ENCODE data around the gene DOHH. TPM values are rescaled to one million over a fixed set of nuclear protein-coding genes. Genes with fewer than 3 reads are reported as not detected.

DOHH gene
- polyA plus RNA-seq, 12 donors: 3.8 to 15.8 (median 5.0) TPM; not detected in 1

DNA sequence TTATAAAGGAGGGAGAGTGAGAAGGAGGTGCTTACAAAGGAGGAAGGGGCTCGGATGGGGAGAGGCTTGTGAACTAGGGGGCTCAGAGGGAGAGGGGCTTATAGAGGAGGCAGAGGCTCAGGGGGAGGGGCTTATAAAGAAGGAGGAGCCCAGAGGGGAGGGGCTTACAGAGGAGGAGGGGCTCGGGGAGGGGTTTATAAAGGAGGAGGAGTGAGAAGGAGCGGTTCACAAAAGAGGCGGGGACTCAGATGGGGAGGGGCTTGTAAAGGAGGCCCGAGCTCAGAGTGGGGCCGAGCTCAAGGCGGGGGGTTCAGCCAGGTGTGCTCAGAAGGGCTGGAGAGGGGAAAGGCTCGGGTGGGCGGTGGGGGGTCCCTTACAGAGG, 20.6 kb downstream of the DOHH start:
- no peak for DNase-seq

DNA sequence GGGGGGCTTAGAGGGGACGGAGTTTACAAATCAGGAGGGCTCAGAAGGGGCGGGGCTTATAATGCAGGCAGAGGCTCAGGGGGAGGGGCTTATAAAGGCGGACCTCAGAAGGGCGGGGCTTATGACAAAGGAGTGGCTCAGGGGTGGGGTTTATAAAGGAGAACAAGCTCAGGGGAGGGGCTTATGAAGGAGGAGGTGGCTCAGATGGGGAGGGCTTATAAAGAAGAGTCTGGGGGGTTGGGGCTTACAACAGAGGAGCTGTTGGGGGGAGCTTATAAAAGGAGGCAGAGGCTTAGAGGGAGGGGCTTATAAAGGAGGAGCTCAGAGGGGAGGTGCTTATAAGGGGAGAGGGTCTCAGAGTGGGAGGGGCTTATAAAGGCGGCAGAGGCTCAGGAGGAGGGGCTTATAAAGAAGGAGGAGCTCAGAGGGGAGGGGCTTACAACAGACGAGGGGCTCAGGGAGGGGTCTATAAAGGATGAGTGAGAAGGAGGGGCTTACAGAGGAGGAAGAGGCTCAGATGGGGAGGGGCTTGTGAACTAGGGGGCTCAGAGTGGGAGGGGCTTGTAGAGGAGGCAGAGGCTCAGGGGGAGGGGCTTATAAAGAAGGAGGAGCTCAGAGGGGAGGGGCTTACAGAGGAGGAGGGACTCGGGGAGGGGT, 21.2 kb downstream of the DOHH start:
- DNase-seq: no peak

DNA sequence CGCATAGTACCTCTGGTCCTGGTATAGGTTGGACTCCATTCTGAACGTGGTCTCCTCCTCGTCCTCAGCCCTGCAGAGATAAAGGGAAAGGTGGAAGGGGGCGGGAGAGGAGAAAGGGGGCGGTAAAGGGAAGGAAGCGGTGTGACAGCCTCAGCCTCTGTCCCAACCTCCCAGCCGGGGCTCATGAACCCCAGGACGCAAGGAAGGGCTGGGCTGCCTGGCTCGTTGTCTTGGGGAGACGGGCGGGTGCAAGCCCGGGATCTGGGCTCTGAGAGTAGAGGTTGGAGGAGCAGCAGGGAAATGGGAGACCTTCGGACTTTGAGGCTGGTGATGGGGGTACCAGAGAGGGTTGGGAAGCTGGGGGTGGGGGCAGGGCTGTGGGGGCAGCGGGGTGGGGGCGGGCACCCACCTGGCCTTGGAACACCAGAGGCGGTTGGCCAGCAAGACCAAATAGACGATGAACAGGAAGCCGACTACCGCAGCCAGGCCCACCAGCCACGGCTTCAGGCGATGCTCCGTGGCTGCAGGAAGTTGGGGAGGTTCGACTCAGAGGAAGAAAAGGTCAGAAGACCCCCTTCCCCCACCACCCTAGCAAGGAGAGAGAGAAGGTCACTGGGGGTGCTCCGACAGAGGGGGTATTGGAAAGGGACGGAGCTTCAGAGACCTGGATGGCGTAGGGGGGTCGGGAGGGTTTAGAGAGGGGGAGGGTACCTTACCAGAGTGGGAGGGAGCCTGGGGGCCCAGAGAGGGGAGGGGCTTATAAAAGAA, 21.9 kb downstream of the DOHH start:
- no peak for DNase-seq

DNA sequence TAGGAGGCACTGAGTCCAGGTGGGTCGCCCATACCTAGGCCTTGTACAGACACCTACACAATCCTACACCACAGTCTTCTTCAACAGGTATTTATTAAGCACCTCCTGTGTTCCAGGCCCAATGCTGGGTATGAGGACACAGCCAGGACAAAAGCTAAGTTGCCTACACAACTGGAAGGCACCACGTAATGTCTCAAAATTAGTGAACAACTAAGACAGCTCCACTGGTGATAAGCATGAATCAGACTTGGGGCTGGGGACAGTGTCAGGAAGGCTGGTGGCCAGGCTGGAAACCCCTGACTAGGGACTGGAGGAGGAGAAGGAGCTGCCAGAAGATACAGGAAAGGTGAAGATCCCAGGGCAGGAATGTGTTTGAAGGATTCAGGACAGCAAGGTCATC, 22.5 kb downstream of the DOHH start:
- DNase-seq: no peak

DNA sequence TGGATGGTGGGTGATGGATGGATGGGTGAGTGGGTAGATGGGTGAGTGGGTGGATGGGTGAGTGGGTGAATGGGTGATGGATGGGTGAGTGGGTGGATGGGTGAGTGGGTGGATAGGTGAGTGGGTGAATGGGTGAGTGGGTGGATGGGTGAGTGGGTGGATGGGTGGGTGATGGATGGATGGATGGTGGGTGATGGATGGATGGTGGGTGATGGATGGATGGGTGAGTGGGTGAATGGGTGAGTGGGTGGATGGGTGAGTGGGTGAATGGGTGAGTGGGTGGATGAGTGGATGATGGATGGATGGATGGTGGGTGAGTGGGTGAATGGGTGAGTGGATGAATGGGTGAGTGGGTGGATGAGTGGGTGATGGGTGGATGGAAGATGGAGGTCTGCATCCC, 23.0 kb downstream of the DOHH start:
- DNase-seq: no peak

DNA sequence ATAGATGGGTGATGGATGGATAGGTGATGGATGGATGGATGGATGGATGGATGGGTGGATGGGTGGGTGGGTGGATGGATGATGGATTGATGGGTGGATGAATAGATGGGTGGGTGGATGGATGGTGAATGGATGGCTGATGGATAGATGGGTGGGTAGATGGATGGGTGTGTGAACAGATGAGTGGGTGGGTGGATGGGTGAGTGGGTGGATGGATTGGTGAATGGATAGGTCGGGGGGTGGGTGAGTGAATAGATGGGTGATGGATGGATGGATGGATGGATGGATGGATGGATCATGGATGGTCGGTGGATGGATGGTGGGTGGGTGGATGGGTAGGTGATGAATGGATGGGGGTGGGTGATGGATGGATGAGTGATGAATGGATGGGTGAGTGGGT, 23.6 kb downstream of the DOHH start:
- no peak for DNase-seq

DNA sequence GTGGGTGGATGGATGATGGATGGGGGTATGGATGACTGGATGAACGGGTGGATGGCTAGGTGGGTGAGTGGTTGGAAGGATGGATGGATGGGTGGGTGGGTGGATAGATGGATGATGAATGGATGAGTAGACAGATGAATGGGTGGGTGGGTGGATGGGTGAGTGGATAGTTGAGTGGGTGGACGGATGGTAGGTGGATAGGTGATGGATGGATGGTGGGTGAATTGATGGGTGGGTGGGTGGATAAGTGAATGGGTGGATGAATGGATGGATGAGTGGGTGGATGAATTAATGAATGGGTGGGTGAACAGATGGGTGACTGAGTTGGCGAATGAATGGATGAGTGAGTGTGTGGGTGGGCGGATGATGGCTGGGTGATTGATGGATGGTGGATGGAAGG, 25.0 kb downstream of the DOHH start:
- no peak for DNase-seq

DNA sequence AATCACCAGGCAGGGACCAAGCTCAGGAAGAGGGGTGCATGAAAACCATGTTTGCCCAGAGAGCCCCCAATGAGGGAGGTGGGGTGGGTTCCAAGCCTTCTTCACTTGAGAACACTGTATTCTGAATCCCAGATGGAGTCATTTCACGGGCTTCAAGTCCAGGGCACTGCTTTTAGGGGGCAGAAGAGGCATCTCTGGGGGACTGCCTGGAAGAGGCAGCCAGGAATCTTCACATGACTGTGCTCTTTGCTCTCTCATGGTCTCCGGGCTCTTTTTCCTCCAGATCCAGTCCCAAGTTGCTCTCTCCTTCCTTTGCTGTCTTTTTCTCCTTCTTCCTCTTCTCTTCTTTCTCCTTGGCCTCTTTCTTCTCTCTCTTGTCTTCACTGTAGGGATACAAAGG, 25.9 kb downstream of the DOHH start:
- DNase-seq: no peak

DNA sequence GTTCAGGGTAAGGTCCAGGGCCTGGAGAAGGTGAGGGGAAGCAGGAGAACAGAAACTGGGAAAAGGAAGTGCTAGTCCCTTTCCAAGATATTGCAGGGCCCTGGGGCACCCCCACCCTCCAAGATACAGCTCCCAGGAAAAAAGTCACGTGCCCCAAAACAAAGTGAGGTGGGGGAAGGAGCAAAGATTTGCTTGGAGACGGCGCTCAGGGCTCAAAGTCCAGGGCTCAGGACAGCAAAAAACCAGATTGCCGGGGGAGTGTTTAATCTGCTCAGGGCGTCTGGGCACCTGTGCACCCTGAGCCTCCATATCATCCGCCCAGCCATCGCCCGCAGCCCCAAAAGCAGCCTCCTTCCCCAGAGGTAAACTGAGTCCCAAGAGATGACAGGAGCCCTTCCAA, 26.5 kb downstream of the DOHH start:
- no peak for DNase-seq

DNA sequence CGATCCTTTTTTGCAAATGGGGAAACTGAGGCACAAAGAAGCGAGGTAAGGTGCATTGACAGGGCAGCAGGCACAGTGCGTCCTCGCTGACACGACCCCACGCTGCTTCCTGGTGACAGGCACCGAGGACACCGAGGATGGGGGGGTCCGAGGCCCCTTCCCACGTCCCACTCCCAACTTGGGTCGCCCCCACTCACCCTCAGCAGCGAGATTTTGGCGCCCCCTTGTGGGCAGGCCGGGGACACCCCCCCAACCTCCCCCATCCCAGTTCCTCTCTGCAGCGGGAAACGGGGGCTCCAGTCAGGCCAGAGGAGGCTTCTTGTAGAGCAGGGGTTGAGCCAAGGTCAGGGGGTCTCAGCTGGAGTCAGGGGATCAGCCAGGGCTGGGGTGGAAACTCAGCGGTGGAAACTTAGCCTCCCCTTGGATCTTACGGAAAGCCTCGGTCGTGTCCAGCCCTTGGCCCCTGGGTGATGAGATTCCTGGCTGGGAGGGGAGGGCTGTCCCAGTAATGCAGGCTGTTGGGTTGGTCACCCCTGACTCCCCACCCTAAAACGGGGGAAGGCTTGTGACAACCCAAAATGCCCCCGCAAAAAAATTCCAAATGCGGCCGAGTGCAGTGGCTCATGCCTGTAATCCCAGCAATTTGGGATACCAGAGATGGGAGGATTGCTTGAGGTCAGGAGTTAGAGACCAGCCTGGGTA, 28.4 kb downstream of the DOHH start:
- DNase-seq: no peak

DNA sequence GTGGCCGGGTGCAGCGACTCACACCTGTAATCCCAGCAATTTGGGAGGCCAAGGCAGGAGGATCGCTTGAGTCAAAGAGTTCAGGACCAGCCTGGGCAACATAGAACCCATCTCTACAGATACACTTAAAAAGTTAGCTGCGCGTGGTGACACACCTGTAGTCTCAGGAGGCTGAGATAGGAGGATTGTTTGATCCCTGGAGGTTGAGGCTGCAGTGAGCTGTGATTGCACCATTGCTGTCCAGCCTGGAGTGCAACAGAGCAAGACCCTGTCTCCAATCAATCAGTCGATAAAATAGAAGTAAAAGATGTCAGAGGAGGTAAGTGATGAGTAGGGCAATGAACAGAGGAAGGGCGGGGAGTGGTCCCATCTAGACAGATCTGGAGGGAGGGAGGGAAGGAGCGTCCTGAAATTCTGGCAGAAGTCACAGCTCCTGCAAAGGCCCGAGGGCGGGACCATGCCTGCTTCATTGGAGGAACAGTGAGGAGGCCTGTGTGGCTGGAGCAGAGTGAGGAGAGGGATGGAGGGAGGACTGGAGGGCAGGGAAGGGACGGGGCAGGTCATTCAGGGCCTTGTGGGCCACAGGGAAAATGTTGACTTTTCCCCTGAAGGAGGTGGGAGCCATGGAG, 29.9 kb downstream of the DOHH start:
- no peak for DNase-seq

DNA sequence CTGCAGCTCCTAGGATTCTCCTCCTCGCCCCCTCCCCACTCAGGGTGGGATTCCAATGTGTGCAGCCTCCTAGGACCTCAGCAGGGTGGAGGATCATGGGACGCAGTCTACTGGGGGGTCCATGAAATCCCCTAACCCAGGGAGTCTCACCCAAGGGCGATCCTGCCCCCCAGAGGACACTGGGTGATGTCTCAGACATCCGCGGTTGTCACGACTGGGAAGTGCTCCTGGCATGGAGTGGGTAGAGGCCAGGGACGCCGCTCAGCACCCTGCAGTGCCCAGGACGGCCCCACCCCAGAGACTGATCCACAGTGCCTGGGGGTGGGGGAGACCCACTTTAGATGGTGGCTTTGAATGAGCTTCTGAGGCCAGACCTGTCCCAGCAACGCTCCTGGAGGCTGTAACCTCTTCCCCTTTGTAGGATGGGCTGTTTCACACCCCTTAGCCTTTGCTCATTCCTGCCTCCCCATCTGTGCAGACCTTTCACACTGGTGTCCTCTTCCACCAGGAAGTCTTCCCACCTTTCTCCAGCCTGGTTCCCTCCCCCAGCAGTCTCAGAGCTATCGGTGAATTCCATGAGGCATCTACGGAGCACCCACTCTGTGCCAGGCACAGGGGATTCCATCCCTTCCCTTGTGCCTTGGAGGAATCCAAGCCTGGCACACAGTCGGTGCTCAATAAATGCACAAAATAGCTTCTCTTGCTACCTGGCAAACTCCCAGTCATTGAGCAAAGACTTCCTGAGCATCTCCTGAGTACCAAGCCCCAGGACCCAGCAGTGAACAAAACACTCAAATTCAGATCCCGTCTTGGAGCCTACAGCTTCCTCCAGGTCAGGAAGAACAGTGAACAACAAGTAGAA, 30.6 kb downstream of the DOHH start:
- DNase-seq: no peak

DNA sequence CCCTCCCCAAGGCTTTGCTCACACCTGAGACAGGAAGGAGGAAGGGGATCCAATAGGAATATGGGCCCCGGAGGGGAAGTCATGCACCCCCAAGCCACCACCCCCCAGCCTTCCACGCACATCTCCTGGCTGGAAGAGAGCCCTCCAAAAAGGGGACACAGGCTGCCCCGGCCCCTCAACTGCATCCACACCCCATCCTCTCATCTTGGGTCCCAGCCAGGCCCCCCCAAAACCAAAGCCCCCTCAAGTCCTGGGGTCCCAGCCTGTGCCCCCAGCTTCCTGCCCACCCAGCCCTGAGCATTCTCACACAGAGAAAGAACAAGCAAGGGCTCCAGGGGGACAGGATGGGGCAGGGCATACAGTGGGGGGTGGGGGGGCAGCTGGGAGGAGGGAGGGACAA, 32.3 kb downstream of the DOHH start:
- DNase-seq: no peak

DNA sequence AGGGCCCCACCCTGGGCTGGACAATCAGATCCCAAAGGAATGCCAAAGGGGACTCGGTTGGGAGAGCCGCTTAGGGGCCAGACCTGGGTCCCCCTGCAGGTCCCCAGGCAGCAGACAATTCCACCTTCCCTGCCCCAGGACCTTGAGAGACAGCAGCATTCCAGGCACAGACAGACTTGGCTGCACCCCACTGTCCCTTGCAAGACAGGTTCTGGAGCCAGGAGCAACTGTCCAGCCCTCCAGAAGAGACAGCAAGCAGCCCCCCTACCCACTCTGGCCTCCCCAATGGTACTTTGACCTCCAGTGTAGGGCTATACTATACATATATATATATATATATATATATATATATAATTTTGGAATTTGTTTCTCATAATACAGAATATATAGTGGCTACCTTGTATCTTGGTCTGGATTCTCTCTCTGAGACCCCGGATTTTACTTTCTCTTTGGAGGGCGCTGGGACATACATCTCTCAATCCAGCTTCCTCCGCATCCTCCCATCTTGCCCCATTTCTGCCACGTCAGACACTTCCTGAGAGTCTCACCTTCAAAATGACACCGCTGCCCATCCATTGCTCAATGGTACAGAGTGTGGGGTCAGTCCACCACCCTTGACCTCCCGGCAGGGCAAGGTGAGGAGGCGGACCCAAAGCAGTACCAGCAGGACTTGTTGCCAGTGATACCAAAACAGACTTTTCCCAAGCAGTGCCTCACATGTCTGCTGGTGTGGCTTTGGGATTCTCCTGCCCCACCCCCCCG, 32.9 kb downstream of the DOHH start:
- DNase-seq: no peak

DNA sequence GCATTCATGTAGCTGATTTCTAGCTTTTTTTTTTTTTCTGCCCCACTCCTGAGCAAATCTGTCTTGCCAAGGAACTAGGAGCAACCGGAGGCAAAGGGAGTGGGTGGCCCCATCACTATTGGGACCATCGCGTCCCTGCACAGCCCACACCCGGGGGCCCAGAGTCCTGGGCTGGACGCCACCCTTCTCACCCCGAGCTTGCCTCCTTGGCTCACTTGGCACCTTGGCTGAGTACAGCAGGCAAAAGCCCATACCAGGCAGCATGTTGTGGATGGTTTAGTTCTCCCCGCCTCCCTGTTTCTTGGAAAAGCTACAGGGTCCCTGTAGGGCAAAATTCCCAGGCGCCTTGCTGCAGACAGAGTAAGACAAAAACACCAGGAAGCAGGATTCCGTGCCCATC, 33.8 kb downstream of the DOHH start:
- DNase-seq: no peak

DNA sequence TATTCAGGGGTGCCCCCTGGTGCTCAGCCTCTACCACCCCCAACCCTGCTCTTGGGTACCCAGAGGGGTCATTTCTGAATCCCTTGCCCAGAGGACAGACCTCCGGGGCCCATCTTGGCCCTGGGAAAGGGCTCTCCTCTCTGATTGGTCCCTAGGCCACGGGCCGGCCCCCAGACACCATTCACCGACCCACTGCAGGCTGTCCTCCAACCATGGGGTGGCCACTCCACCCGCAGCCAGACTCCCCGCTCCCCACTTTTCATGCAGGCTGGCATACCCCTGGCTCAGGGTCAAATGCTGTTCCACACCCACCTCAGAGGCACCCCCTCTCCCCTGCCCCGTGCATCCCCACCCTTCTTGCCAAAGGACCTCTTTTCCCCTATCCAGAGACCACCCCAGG, 34.9 kb downstream of the DOHH start:
- DNase-seq: no peak

DNA sequence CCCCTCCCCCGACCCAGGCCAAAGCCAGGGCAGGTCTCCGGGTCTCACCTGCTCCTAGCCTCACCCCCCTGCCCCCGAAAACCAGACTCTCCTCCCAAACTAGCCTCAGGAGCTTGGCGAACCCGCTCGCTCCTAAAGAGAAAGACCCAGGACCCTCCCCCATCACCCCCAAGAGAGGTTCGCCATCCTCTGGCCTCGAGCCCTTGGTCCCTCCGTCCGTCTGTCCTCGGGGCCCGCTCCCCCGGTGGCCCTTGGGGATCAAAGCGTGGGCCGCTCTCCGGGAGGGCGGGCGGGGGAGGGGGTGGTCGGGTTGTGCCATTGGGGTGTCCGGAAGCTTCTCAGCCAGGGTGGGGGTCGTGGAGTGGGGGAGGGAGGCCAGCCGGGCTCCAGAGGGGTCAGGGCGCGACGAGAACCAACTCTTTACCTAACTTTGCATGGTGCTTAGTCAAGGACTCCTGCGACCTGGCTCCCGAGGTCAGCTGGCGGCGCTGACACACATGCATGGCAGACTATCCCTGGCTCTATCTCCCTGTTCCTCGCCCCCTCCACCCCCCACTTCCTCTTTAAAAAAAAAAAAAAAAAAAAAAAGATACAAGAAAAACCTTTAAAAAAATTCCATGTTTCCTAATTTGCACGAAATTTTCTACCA, 35.8 kb downstream of the DOHH start:
- DNase-seq: no peak

DNA sequence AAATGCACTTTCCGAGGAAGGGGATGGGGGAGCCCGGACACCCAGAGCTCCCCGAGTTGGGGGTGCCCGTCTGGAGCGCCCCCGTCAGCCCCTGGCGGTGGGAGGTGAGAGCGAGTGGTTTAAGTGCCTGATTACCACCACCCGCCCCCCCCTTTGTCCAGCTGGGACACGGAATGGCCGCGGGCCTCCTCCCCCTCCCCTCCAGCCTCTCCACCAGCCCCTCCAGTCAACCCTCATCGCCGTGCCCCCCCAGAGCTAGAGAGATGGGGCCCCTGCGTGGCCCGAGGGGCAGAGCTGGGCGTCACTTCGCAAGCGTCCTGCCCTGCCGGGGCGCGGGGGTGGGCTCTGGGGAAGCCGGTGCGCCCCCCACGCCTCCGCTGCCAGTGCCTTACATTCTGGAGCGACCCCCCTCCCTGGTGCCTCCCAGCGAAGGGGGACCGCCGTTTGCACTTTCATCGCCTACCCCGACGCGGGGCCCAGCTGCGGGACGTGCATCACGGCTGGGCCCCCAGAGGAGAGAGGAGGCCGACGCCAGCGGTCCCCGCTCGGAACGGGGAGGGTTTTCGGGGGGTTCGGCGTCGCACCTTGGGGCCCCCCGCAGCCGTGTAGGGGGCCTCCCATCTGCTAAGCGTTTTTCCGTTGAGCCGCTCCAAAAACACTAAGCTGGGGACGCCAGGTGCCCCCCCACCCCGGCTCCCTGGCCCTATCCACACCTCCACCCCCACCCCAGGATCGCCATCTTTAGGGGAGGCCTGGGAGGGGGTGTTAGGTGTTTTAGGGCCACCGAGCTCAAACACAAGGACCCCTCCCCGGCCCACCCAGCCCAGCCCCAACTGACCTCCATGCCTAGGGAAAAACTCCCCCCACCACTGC, 36.5 kb downstream of the DOHH start:
- no peak for DNase-seq

DNA sequence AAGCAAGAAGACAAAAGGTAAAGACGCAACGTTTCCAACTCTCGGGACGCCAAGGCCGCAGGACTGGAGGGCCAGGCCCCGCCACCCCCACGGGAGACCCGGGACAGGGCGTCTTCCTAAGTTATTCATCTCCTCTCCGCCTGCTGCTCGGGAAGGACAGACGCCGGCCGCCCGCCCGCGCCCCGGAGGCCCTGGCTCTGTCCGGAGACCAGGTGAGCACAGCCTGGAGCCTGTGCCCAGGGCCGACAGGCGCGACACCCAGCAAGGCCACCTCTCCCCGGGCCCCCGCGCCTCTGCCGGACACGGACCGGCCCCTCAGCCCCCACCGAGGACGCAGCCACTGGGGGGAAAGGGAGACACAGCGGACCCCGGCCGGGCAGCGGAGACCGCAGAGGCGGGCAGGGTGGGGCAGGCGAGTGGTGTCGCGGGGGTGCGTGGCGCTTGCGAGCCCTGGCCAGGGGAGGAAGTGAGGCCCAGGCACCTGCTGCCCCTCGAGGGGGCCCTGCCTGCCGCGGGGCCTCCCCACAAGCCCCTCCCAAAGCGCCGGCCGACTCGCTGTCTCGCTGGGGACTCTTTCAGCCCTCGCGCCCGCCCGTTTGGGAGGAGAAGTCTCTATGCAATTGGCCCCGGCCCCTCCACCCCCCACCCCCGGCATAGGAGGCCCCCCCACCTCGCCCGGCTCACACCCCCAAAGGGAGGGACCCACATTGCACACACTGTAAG, 37.3 kb downstream of the DOHH start:
- DNase-seq: no peak
